ENCODE results near the gene COL4A4. TPM values are rescaled to one million over a fixed set of nuclear protein-coding genes. Genes with fewer than 3 reads are reported as not detected.

COL4A4 gene
- total and polyA plus RNA-seq, 2 donors (not counting 1 experiment from before 2014, with no cell fraction given) = 6.2 to 30.2 TPM

- Histone ChIP-seq H3K9ac (ENCODE audit: low read length) (no peak overlapping the region), H3K27me3 (replicated peaks in 1 of 4; ENCODE audit: control extremely low read depth in 1 of 4, control insufficient read depth in 3 of 4, insufficient read depth in 4 of 4, low read length in 3 of 4) (no peaks in the 10 kb centered on the region), H3K36me3 (replicated peaks in 1 of 2; ENCODE audit: control extremely low read depth in 1 of 2, control insufficient read depth in 1 of 2, extremely low read depth in 1 of 2, insufficient read depth in 2 of 2, low read length in 1 of 2) (peaks cover 0 to 6% of the 10 kb centered on the region in 2 experiments), H2AFZ (ENCODE audit: insufficient read depth, low read depth, low read length, poor library complexity, severe bottlenecking) (no peak overlapping the region), H4K20me1 (ENCODE audit: control insufficient read depth, insufficient read depth, low read length, poor library complexity, severe bottlenecking) (no peaks in the 10 kb centered on the region), H3K4me2 (replicated peaks; ENCODE audit: low read depth, low read length, poor library complexity, severe bottlenecking) (no peak overlapping the region), H3K9me3 (ENCODE audit: control extremely low read depth in 1 of 3, control insufficient read depth in 2 of 3, insufficient read depth in 1 of 3, low read length in 2 of 3) (peaks cover 0 to 6% (median 5%) of the 10 kb centered on the region in 3 donors), H3K4me3 (ENCODE audit: control extremely low read depth in 1 of 5, extremely low read depth in 1 of 5, insufficient read depth in 1 of 5, low read depth in 2 of 5, low read length in 4 of 5) (no peak overlapping the region), H3K4me1 (ENCODE audit: control insufficient read depth in 2 of 2, insufficient read depth in 2 of 2, low read length in 2 of 2) (no peaks in the 10 kb centered on the region), H3K79me2 (ENCODE audit: control insufficient read depth, insufficient read depth, low read length) (peaks cover 8% of the 10 kb centered on the region), H3K27ac (ENCODE audit: low read length in 2 of 2) (no peak overlapping the region)
- no peak overlapping the region for H3K27ac Mint-ChIP-seq
- intact Hi-C loops (cut with micrococcal nuclease) = no loop called here
- POLR2A ChIA-PET = no interaction called here
- ATAC-seq (ENCODE audit: low read depth) = no peak
- no CpG with 5 or more reads among the region's 1 CpG for WGBS (ENCODE audit: insufficient coverage)
- TF ChIP-seq EZH2 (IDR thresholded peaks at IDR 0.05; ENCODE audit: borderline replicate concordance, insufficient read depth, low read depth, low read length, poor library complexity, severe bottlenecking) (no peak), CTCF (IDR thresholded peaks at IDR 0.05) (no peak)
- CTCF ChIA-PET = no interaction called here
- DNase-seq = no peak
- peaks cover 5% of the 10 kb centered on the region for H3K9me3 Mint-ChIP-seq (ENCODE audit: insufficient read depth)
- no peaks in the 10 kb centered on the region for H3K27me3 Mint-ChIP-seq
- H3K4me1 Mint-ChIP-seq = peaks cover 5% of the 10 kb centered on the region
- H3K4me3 Mint-ChIP-seq = no peak overlapping the region
Measured at GRCh38 chr2:226959418-226959817, 204.6 kb downstream of the COL4A4 start.

DNA sequence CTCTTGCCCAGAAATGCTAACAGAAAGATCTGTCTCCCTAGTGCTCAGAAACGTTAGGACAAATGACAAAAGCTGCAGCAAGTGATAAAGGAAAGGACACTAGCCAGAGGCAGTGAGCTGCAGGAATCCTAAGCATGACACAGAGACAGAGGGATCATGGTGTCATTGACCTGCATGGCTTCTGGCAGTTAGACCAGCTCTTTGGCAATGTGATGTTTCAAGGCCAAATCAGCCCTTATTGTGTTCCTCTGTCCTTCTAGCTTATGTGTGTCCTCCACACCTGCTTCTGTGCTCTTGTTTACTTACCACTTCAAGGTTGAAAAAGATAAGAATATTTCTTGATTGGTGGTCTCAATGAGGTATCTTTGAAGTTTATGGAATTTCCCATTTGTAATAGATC is 207.3 kb downstream of the COL4A4 start:
- no peaks in the 10 kb centered on the region for H4K20me1 ChIP-seq (ENCODE audit: control insufficient read depth, insufficient read depth, low read length, poor library complexity, severe bottlenecking)
- H3K9me3 Mint-ChIP-seq (ENCODE audit: insufficient read depth) = peaks cover 5% of the 10 kb centered on the region
- H3K36me3 ChIP-seq (replicated peaks in 1 of 2; ENCODE audit: control extremely low read depth in 1 of 2, control insufficient read depth in 1 of 2, extremely low read depth in 1 of 2, insufficient read depth in 2 of 2, low read length in 1 of 2) = peaks cover 0 to 8% of the 10 kb centered on the region in 2 experiments
- H3K4me3 ChIP-seq (ENCODE audit: control extremely low read depth in 1 of 5, extremely low read depth in 1 of 5, insufficient read depth in 1 of 5, low read depth in 2 of 5, low read length in 4 of 5) = no peak overlapping the region
- H3K4me2 ChIP-seq (replicated peaks; ENCODE audit: low read depth, low read length, poor library complexity, severe bottlenecking) = no peak overlapping the region
- no peak overlapping the region for H2AFZ ChIP-seq (ENCODE audit: insufficient read depth, low read depth, low read length, poor library complexity, severe bottlenecking)
- WGBS (ENCODE audit: insufficient coverage) = 92% methylated on average over 1 of the region's 1 CpG
- no peak overlapping the region for H3K4me3 Mint-ChIP-seq
- peaks cover 0 to 6% (median 5%) of the 10 kb centered on the region in 3 donors for H3K9me3 ChIP-seq (ENCODE audit: control extremely low read depth in 1 of 3, control insufficient read depth in 2 of 3, insufficient read depth in 1 of 3, low read length in 2 of 3)
- intact Hi-C loops (cut with micrococcal nuclease) = no loop called here
- peaks cover 15% of the 10 kb centered on the region for H3K4me1 Mint-ChIP-seq
- H3K27me3 ChIP-seq (replicated peaks in 1 of 4; ENCODE audit: control extremely low read depth in 1 of 4, control insufficient read depth in 3 of 4, insufficient read depth in 4 of 4, low read length in 3 of 4) = no peaks in the 10 kb centered on the region
- POLR2A ChIA-PET = no interaction called here
- H3K27ac Mint-ChIP-seq = no peak overlapping the region
- CTCF ChIA-PET = no interaction called here
- H3K27me3 Mint-ChIP-seq = no peaks in the 10 kb centered on the region
- H3K4me1 ChIP-seq (ENCODE audit: control insufficient read depth in 2 of 2, insufficient read depth in 2 of 2, low read length in 2 of 2) = peaks cover 7 to 8% of the 10 kb centered on the region in 2 donors
- peaks cover 10% of the 10 kb centered on the region for H3K79me2 ChIP-seq (ENCODE audit: control insufficient read depth, insufficient read depth, low read length)
- no peak for TF ChIP-seq CTCF (IDR thresholded peaks at IDR 0.05)
- TF ChIP-seq EZH2 (IDR thresholded peaks at IDR 0.05; ENCODE audit: borderline replicate concordance, insufficient read depth, low read depth, low read length, poor library complexity, severe bottlenecking) = no peak
- DNase-seq = no peak
- no peak overlapping the region for H3K9ac ChIP-seq (ENCODE audit: low read length)
- no peak for ATAC-seq (ENCODE audit: low read depth)
- H3K27ac ChIP-seq (ENCODE audit: low read length in 2 of 2) = no peak overlapping the region

All from B cell (primary cell).